A673 (cell line): Measurements from ENCODE around the gene CHST1. TPM values are rescaled to one million over a fixed set of nuclear protein-coding genes. Genes with fewer than 3 reads are reported as not detected.

Experiments used
- BruUV-seq: library from RNA; stranded (reverse); fragments of 400-500 nt; replicated peaks from 2 replicates; lab custom pipeline; 2021; lab: Mats Ljungman, UMichigan
- CTCF ChIA-PET: fragments of 300-600 bp; sonication (Branson Sonifier 250); formaldehyde crosslinking; loops from one replicate; lab custom pipeline; 2022; ENCODE audit warnings: antibody characterized with exemption; lab: Charles Lee
- POLR2A ChIA-PET: fragments of 300-600 bp; sonication (Branson Sonifier 250); formaldehyde crosslinking; loops from one replicate; lab custom pipeline; 2022; ENCODE audit warnings: antibody characterized with exemption; ENCODE audit not compliant: low non-redundant PET; lab: Charles Lee
- DNase-seq: peaks from one replicate; pipeline ENCODE4 v3.0.0-alpha.2; 2015; ENCODE audit warnings: low spot score
- H3K27ac ChIP-seq: fragments of 200-600 bp; sonication (generic); 2 replicates; pipeline ENCODE4 v1.5.1; 2016; ENCODE audit warnings: mixed run types, low read depth, mild to moderate bottlenecking, mixed read lengths, antibody characterized with exemption, low read length; ENCODE audit not compliant: poor library complexity, severe bottlenecking
- H3K27me3 ChIP-seq: fragments of 200-600 bp; sonication (generic); replicated peaks from 2 replicates; pipeline ENCODE4 v1.6.1; 2017; ENCODE audit warnings: mixed run types, low read depth, mild to moderate bottlenecking, mixed read lengths, antibody characterized with exemption, low read length; ENCODE audit not compliant: insufficient read depth, poor library complexity
- H3K36me3 ChIP-seq: fragments of 200-600 bp; sonication (generic); 2 replicates; pipeline ENCODE4 v1.6.1; 2016; ENCODE audit warnings: mixed run types, mild to moderate bottlenecking, mixed read lengths, antibody characterized with exemption, low read length; ENCODE audit not compliant: insufficient read depth, poor library complexity, severe bottlenecking
- H3K4me1 ChIP-seq: fragments of 200-600 bp; sonication (generic); 2 replicates; pipeline ENCODE4 v1.6.1; 2017; ENCODE audit warnings: mixed run types, mild to moderate bottlenecking, mixed read lengths, antibody characterized with exemption, low read length; ENCODE audit not compliant: insufficient read depth, poor library complexity, severe bottlenecking
- H3K4me3 ChIP-seq: fragments of 200-600 bp; sonication (generic); 2 replicates; pipeline ENCODE4 v1.5.1; 2016; ENCODE audit warnings: low read depth, mixed run types, mild to moderate bottlenecking, mixed read lengths, low read length; ENCODE audit not compliant: poor library complexity, severe bottlenecking
- H3K9me3 ChIP-seq: fragments of 200-600 bp; sonication (generic); 2 replicates; pipeline ENCODE4 v1.6.1; 2016; ENCODE audit warnings: mixed run types, low read depth, mild to moderate bottlenecking, mixed read lengths, antibody characterized with exemption, low read length; ENCODE audit not compliant: poor library complexity, severe bottlenecking
- CTCF ChIP-seq: fragments of 300-800, 200-600 bp; sonication (generic); conservative IDR thresholded peaks from 2 replicates; pipeline ENCODE4 v1.5.1; 2017; ENCODE audit warnings: low read depth, mild to moderate bottlenecking, antibody characterized with exemption, low read length, moderate library complexity, mixed read lengths
- EZH2 ChIP-seq: fragments of 200-600 bp; sonication (generic); IDR thresholded peaks from 2 replicates; pipeline ENCODE4 v1.6.1; 2017; ENCODE audit warnings: borderline replicate concordance, low read depth, mild to moderate bottlenecking, mixed read lengths, antibody characterized with exemption, low read length; ENCODE audit not compliant: poor library complexity, severe bottlenecking
- intact Hi-C: fragments of 100-400 bp; cut with micrococcal nuclease; formaldehyde crosslinking; loops from one replicate; pipeline ENCODE4 v1.10.0; 2022; ENCODE audit not compliant: unreplicated experiment
- total RNA-seq: library from RNA; stranded (reverse); gene quantifications from 2 replicates; pipeline ENCODE4 v1.2.3, GENCODE V29; 2021

CHST1 gene
- total RNA-seq, 1 experiment from 2014 or later = 17.0 TPM

- Histone ChIP-seq H3K27me3 (peaks cover 7% of the 10 kb centered on the region), H3K4me1 (peaks cover 39% of the 10 kb centered on the region), H3K36me3 (no peaks in the 10 kb centered on the region), H3K27ac (no peak overlapping the region), H3K9me3 (no peaks in the 10 kb centered on the region), H3K4me3 (peak overlapping the region; percentile 63)
- TF ChIP-seq CTCF (no peak), EZH2 (peak; percentile 23)
- CTCF ChIA-PET = interaction anchor here (0.6 to 1.5 kb wide), 4 partner anchors 10 to 573 kb away, joined by 3 to 7 read pairs (median 5); no protein-coding TSS in a partner anchor
- peak; percentile 38 for DNase-seq
- BruUV-seq = no TSS peak
- intact Hi-C loops = no loop called here
- POLR2A ChIA-PET = interaction anchor here (0.5 kb wide), 1 partner anchor 8 kb away, joined by 4 read pairs; no protein-coding TSS in a partner anchor
These were observed 831 bp downstream of the CHST1 start for GRCh38 chr11:45664376-45665205.

- intact Hi-C loops = no loop called here
- Histone ChIP-seq H3K36me3 (no peaks in the 10 kb centered on the region), H3K4me1 (peaks cover 39% of the 10 kb centered on the region), H3K4me3 (peak overlapping the region; percentile 63), H3K27ac (no peak overlapping the region), H3K27me3 (peaks cover 7% of the 10 kb centered on the region), H3K9me3 (no peaks in the 10 kb centered on the region)
- POLR2A ChIA-PET = interaction anchor here (0.5 to 0.7 kb wide), 2 partner anchors 9 to 822 kb away, joined by 4 read pairs; no protein-coding TSS in a partner anchor
- TF ChIP-seq EZH2 = no peak
- no peak for TF ChIP-seq CTCF
- CTCF ChIA-PET = interaction anchor here (0.9 to 1.5 kb wide), 2 partner anchors 9 to 108 kb away, joined by 3 to 6 read pairs; no protein-coding TSS in a partner anchor
- no peak for DNase-seq
- BruUV-seq = no TSS peak
These were observed 1.7 kb downstream of the CHST1 start for GRCh38 chr11:45663486-45664375.
